Mesenteric fat pad (tissue), 1 donor: Measurements from ENCODE around the gene ZNRF2. TPM values are rescaled to one million over a fixed set of nuclear protein-coding genes. Genes with fewer than 3 reads are reported as not detected.
"Not testable (repeated sequence)": the region's sequence is repeated elsewhere in the genome, so short reads cannot be mapped to it uniquely, and the experiment has no call there.

Experiments used
- DNase-seq: peaks from one replicate; pipeline ENCODE4 v3.0.0-alpha.2; 2020; ENCODE audit warnings: low spot score
- total RNA-seq: library from RNA; stranded (reverse); fragmentation: NEBNext Ultra II Directional; extraction: Animal tissue kit (Norgen Biotek cat#: 25700); gene quantifications from one replicate; pipeline ENCODE4 v1.2.1, GENCODE V29; 2021
- donor health status: DM: yes; HTN: yes; CAD: no.

The ZNRF2 gene
- total RNA-seq, 1 donor from 2014 or later: 17.6 TPM

- no peak for DNase-seq
Observed at GRCh38 chr7:30260246-30260768, 24.1 kb upstream of the ZNRF2 start.

- no peak for DNase-seq
Observed at GRCh38 chr7:30263090-30263710, 21.2 kb upstream of the ZNRF2 start.

- no peak for DNase-seq
Observed at GRCh38 chr7:30264052-30264451, 20.3 kb upstream of the ZNRF2 start.

GRCh38 chr7:30265189-30265588 lies 19.2 kb upstream of the ZNRF2 start:
- DNase-seq: not testable (repeated sequence)

GRCh38 chr7:30266686-30267085 lies 17.7 kb upstream of the ZNRF2 start:
- DNase-seq: no peak

- no peak for DNase-seq
Observed at GRCh38 chr7:30268586-30268985, 15.8 kb upstream of the ZNRF2 start.

GRCh38 chr7:30269490-30269889 lies 14.9 kb upstream of the ZNRF2 start:
- DNase-seq: no peak

GRCh38 chr7:30270921-30271320 lies 13.5 kb upstream of the ZNRF2 start:
- DNase-seq: no peak

- DNase-seq: no peak
Observed at GRCh38 chr7:30272126-30272525, 12.3 kb upstream of the ZNRF2 start.

- DNase-seq: no peak
Observed at GRCh38 chr7:30273552-30273951, 10.8 kb upstream of the ZNRF2 start.

GRCh38 chr7:30274641-30275040 lies 9.8 kb upstream of the ZNRF2 start:
- DNase-seq: no peak

- DNase-seq: no peak
Observed at GRCh38 chr7:30276203-30276900, 8.0 kb upstream of the ZNRF2 start.

- no peak for DNase-seq
Observed at GRCh38 chr7:30278376-30278775, 6.0 kb upstream of the ZNRF2 start.

GRCh38 chr7:30278849-30279652 lies 5.3 kb upstream of the ZNRF2 start:
- DNase-seq: no peak

- no peak for DNase-seq
Observed at GRCh38 chr7:30279653-30279904, 4.8 kb upstream of the ZNRF2 start.

- DNase-seq: no peak
Observed at GRCh38 chr7:30280631-30281030, 3.8 kb upstream of the ZNRF2 start.

- no peak for DNase-seq
Observed at GRCh38 chr7:30281263-30281662, 3.1 kb upstream of the ZNRF2 start.

GRCh38 chr7:30281791-30282190 lies 2.6 kb upstream of the ZNRF2 start:
- DNase-seq: no peak

GRCh38 chr7:30282735-30283134 lies 1.7 kb upstream of the ZNRF2 start:
- no peak for DNase-seq

- DNase-seq: no peak
Observed at GRCh38 chr7:30285067-30285535, 704 bp downstream of the ZNRF2 start.

- DNase-seq: no peak
Observed at GRCh38 chr7:30285536-30286284, 1.3 kb downstream of the ZNRF2 start.

- no peak for DNase-seq
Observed at GRCh38 chr7:30286749-30287148, 2.4 kb downstream of the ZNRF2 start.
